LNCaP clone FGC (cell line): Measurements from ENCODE around the gene ATP5PO.

Experiments
- DNase-seq: peaks from one replicate; pipeline ENCODE4 v3.0.0-alpha.2; 2011; ENCODE audit warnings: low read depth
- H3K4me3 ChIP-seq: 2 replicates; pipeline ENCODE4 v1.5.1; 2011; ENCODE audit warnings: mild to moderate bottlenecking, low read depth, low read length, control low read depth
- TF ChIP-seq, protein P1 (sequence below): IDR thresholded peaks from 2 replicates; pipeline ENCODE4 v1.5.1; 2012; ENCODE audit warnings: mild to moderate bottlenecking; ENCODE audit not compliant: control insufficient read depth, insufficient read depth; ENCODE audit errors: extremely low read depth

The ATP5PO gene

DNA sequence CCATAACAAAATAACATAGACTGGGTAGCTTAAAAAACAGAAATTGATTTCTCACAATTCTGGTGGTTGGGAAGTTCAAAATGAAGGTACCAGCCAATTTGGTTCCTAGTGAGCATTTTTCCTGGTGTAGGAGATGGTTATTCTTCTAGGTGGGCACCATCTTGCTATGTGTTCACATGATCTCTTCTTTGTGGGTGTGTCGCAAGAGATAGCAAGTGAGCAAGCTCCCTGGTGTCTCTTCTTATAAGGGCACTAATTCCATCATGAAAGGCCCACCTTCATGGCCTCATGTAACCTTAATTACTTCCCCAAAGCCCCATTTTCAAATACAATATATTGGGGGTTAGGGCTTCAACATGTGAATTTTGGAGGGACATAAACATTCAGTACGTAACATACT, 38.8 kb upstream of the ATP5PO start:
- no peak overlapping the region for H3K4me3 ChIP-seq
- TF ChIP-seq, protein P1, sequence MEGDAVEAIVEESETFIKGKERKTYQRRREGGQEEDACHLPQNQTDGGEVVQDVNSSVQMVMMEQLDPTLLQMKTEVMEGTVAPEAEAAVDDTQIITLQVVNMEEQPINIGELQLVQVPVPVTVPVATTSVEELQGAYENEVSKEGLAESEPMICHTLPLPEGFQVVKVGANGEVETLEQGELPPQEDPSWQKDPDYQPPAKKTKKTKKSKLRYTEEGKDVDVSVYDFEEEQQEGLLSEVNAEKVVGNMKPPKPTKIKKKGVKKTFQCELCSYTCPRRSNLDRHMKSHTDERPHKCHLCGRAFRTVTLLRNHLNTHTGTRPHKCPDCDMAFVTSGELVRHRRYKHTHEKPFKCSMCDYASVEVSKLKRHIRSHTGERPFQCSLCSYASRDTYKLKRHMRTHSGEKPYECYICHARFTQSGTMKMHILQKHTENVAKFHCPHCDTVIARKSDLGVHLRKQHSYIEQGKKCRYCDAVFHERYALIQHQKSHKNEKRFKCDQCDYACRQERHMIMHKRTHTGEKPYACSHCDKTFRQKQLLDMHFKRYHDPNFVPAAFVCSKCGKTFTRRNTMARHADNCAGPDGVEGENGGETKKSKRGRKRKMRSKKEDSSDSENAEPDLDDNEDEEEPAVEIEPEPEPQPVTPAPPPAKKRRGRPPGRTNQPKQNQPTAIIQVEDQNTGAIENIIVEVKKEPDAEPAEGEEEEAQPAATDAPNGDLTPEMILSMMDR: no peak
- no peak for DNase-seq

DNA sequence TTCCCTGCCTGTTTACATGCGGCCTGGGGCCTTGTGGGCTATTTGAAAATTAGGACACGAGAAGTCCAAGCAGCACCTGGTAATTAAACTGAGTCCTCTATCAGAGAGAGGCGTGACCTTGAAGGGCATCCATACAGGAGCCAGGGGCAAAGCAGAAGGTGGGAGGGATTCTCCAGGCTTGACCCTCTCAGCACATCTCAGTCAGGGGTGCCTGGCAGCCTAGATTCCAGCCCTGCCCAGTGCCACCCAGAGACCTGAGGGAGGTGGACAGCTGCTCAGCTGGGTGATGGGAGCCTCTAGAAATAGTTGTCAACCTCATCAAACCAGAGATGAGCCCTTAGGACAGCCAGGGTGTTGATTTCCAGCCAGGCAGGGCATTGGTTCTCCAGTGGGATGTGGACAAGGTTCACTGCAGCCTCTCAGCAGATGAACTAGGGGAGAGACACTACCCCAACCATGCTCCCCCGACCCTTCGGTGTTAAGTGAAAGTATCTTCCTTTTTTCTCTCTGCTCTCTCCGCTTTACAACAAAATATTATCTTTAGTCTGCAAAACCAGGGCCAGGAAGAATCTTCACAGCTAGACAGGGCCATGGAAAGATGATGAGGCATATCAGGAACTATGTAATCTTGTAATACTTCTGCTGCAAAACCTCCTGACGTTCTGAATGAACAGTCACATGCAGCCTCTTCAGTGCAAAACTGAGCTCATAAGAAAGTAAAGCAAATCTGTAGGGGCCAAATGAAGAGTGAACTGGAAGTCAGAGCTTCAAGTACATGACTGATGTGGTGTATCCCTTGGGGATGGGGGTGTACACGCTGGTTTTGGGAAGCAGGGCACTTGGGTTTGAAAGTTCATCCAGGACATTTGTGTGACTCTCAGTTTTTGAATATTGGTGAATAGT, 35.9 kb upstream of the ATP5PO start:
- no peak for DNase-seq
- TF ChIP-seq, protein P1: no peak
- no peak overlapping the region for H3K4me3 ChIP-seq

GRCh38 chr21:33950431-33951079, 35.0 kb upstream of the ATP5PO start:
- DNase-seq: no peak
- TF ChIP-seq, protein P1: no peak
- no peak overlapping the region for H3K4me3 ChIP-seq

GRCh38 chr21:33949516-33950430, 34.2 kb upstream of the ATP5PO start:
- no peak overlapping the region for H3K4me3 ChIP-seq
- no peak for DNase-seq
- TF ChIP-seq, protein P1: no peak

DNA sequence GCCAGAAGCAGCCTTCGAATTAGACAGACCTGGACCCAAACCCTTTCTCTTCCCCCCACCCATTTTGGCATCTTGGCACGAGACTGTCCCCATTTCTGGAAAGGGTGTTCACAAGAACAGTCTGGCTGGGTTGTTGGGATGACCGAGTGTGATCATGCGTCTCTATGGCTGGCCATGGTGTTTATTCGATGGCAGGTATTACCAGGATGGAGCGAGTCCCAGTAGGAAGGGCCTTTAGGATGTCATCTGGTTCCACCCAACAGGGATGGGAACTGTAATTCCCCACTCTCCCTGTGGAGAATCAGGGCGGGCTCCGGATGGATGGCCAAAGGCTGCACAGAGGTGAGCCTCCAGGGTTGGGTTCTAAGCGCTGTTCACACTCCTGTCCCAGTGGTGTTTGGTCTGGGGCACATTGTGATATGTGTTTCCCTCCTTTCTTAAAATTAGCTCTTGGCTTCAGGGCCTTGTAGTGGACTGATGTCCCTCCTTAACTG, 33.4 kb upstream of the ATP5PO start:
- DNase-seq: no peak
- TF ChIP-seq, protein P1: no peak
- no peak overlapping the region for H3K4me3 ChIP-seq

GRCh38 chr21:33948096-33948950, 32.7 kb upstream of the ATP5PO start:
- TF ChIP-seq, protein P1: no peak
- peak; percentile 13 for DNase-seq
- no peak overlapping the region for H3K4me3 ChIP-seq
